ENCODE data around the gene LOXL3. TPM values are rescaled to one million over a fixed set of nuclear protein-coding genes. Genes with fewer than 3 reads are reported as not detected.

Gene LOXL3
- total RNA-seq, 1 donor: 18.5 TPM

GRCh38 chr2:74535440-74535965 is 18.2 kb downstream of the LOXL3 start:
- no peak for TF ChIP-seq CTCF (IDR thresholded peaks at IDR 0.05; ENCODE audit: insufficient read depth, low read length)
- DNase-seq (ENCODE audit: low read depth): no peak
- H3K4me3 ChIP-seq (ENCODE audit: low read depth, low read length): no peak overlapping the region

- H3K4me3 ChIP-seq (ENCODE audit: low read depth, low read length): no peak overlapping the region
- TF ChIP-seq CTCF (IDR thresholded peaks at IDR 0.05; ENCODE audit: insufficient read depth, low read length): no peak
- no peak for DNase-seq (ENCODE audit: low read depth)
Measured at GRCh38 chr2:74534411-74534810, 19.3 kb downstream of the LOXL3 start.

- no peak for TF ChIP-seq CTCF (IDR thresholded peaks at IDR 0.05; ENCODE audit: insufficient read depth, low read length)
- H3K4me3 ChIP-seq (ENCODE audit: low read depth, low read length): no peak overlapping the region
- no peak for DNase-seq (ENCODE audit: low read depth)
Measured at GRCh38 chr2:74533464-74533863, 20.3 kb downstream of the LOXL3 start.

- TF ChIP-seq CTCF (IDR thresholded peaks at IDR 0.05; ENCODE audit: insufficient read depth, low read length): peak; percentile 14
- DNase-seq (ENCODE audit: low read depth): peak; percentile 72
- H3K4me3 ChIP-seq (ENCODE audit: low read depth, low read length): no peak overlapping the region
Measured at GRCh38 chr2:74532222-74532621, 21.5 kb downstream of the LOXL3 start.

GRCh38 chr2:74531666-74532065 is 22.1 kb downstream of the LOXL3 start:
- H3K4me3 ChIP-seq (ENCODE audit: low read depth, low read length): peak overlapping the region; percentile 17
- no peak for DNase-seq (ENCODE audit: low read depth)
- TF ChIP-seq CTCF (IDR thresholded peaks at IDR 0.05; ENCODE audit: insufficient read depth, low read length): no peak

GRCh38 chr2:74530239-74531187 is 23.2 kb downstream of the LOXL3 start:
- H3K4me3 ChIP-seq (ENCODE audit: low read depth, low read length): peak overlapping the region; percentile 99
- DNase-seq (ENCODE audit: low read depth): peak; percentile 31
- TF ChIP-seq CTCF (IDR thresholded peaks at IDR 0.05; ENCODE audit: insufficient read depth, low read length): no peak
